ENCODE results near the gene JARID2.

JARID2 gene

GRCh38 chr6:15462717-15463525, 217.1 kb downstream of the JARID2 start:
- Histone ChIP-seq H3K4me1 (ENCODE audit: insufficient read depth, low read length) (peaks cover 23% of the 10 kb centered on the region), H3K9ac (ENCODE audit: low read length) (no peak overlapping the region), H3K27me3 (ENCODE audit: control insufficient read depth in 1 of 2, insufficient read depth in 2 of 2, low read length in 2 of 2) (no peaks in the 10 kb centered on the region), H3K9me3 (ENCODE audit: low read length) (no peaks in the 10 kb centered on the region), H3K27ac (ENCODE audit: low read depth, low read length) (no peak overlapping the region), H3K4me3 (ENCODE audit: low read depth in 1 of 2, low read length in 2 of 2) (no peak overlapping the region), H3K36me3 (ENCODE audit: insufficient read depth, low read length) (no peaks in the 10 kb centered on the region)

DNA sequence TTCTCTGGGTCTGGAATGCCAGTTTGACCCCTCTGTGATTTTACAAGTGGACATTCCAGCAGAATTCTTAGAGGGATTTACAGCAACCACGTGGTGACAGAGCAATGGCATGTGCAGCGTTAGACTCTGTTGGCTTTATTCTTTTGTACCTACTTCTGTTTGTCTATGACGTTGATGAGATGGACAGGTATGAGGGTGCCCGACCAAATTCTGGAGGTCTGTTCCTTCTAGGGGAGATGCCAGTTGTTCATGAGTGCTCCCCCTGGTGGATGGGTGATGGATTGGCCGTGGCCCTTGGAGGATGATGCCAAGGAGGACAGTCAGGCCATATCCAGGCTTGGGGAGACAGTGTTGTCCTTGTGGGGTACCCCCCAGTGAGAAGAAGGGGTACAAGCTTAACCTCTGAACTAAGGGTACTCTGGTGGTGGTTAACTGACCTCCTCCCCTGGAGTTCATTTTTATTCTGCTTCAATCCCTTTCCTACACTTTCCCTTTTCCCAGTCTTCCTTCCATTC, 218.4 kb downstream of the JARID2 start:
- H3K9ac ChIP-seq (ENCODE audit: low read length): no peak overlapping the region
- no peaks in the 10 kb centered on the region for H3K36me3 ChIP-seq (ENCODE audit: insufficient read depth, low read length)
- no peak overlapping the region for H3K4me3 ChIP-seq (ENCODE audit: low read depth in 1 of 2, low read length in 2 of 2)
- peaks cover 19% of the 10 kb centered on the region for H3K4me1 ChIP-seq (ENCODE audit: insufficient read depth, low read length)
- no peaks in the 10 kb centered on the region for H3K27me3 ChIP-seq (ENCODE audit: control insufficient read depth in 1 of 2, insufficient read depth in 2 of 2, low read length in 2 of 2)
- no peak overlapping the region for H3K27ac ChIP-seq (ENCODE audit: low read depth, low read length)
- H3K9me3 ChIP-seq (ENCODE audit: low read length): no peaks in the 10 kb centered on the region

DNA sequence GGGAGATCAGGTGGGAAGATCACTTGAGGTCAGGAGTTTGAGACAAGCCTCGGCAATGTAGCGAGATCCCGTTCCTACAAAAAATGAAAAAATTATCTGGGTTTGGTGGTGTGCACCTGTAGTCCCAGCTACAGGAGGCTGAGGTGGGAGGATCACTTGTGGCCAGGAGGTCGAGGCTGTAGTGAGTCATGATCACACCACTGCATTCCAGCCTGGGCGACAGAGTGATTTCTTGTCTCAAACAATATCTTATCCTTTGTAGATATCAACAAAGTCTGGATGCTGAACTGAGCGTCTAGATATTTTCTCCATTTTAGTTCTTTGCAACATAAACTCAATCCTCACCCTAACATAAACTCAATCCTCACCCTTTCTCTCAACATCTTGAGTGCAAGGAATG, 219.3 kb downstream of the JARID2 start:
- Histone ChIP-seq H3K36me3 (ENCODE audit: insufficient read depth, low read length) (no peaks in the 10 kb centered on the region), H3K27me3 (ENCODE audit: control insufficient read depth in 1 of 2, insufficient read depth in 2 of 2, low read length in 2 of 2) (no peaks in the 10 kb centered on the region), H3K9me3 (ENCODE audit: low read length) (no peaks in the 10 kb centered on the region), H3K4me1 (ENCODE audit: insufficient read depth, low read length) (peaks cover 13% of the 10 kb centered on the region), H3K9ac (ENCODE audit: low read length) (no peak overlapping the region), H3K4me3 (ENCODE audit: low read depth in 1 of 2, low read length in 2 of 2) (no peak overlapping the region), H3K27ac (ENCODE audit: low read depth, low read length) (no peak overlapping the region)

GRCh38 chr6:15470746-15471145, 224.9 kb downstream of the JARID2 start:
- H3K4me1 ChIP-seq (ENCODE audit: insufficient read depth, low read length): peaks cover 9% of the 10 kb centered on the region
- H3K9ac ChIP-seq (ENCODE audit: low read length): no peak overlapping the region
- no peaks in the 10 kb centered on the region for H3K27me3 ChIP-seq (ENCODE audit: control insufficient read depth in 1 of 2, insufficient read depth in 2 of 2, low read length in 2 of 2)
- H3K27ac ChIP-seq (ENCODE audit: low read depth, low read length): no peak overlapping the region
- H3K9me3 ChIP-seq (ENCODE audit: low read length): no peaks in the 10 kb centered on the region
- no peak overlapping the region for H3K4me3 ChIP-seq (ENCODE audit: low read depth in 1 of 2, low read length in 2 of 2)
- no peaks in the 10 kb centered on the region for H3K36me3 ChIP-seq (ENCODE audit: insufficient read depth, low read length)

DNA sequence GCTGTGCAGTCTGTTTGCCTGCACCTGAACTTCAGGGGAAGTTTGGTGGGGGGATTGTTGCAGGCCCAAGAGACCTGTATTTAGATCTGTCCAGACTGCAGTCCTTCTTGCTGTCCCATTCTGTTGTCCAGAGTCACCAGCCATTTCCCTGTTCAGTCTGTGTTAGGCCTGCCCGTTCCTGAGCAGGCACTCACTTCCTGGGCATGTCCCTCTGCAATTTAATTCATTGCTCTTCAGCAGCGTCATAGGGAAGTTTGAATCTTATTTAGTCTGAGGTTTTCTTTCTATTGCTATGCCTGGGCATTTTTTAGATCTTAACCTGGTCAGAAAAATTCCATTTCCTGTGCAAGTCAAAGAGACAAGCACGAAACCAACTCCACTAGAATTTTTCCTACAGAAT, 226.8 kb downstream of the JARID2 start:
- H3K9me3 ChIP-seq (ENCODE audit: low read length): no peaks in the 10 kb centered on the region
- no peaks in the 10 kb centered on the region for H3K27me3 ChIP-seq (ENCODE audit: control insufficient read depth in 1 of 2, insufficient read depth in 2 of 2, low read length in 2 of 2)
- no peak overlapping the region for H3K4me3 ChIP-seq (ENCODE audit: low read depth in 1 of 2, low read length in 2 of 2)
- no peaks in the 10 kb centered on the region for H3K36me3 ChIP-seq (ENCODE audit: insufficient read depth, low read length)
- peaks cover 26% of the 10 kb centered on the region for H3K4me1 ChIP-seq (ENCODE audit: insufficient read depth, low read length)
- no peak overlapping the region for H3K9ac ChIP-seq (ENCODE audit: low read length)
- no peak overlapping the region for H3K27ac ChIP-seq (ENCODE audit: low read depth, low read length)

DNA sequence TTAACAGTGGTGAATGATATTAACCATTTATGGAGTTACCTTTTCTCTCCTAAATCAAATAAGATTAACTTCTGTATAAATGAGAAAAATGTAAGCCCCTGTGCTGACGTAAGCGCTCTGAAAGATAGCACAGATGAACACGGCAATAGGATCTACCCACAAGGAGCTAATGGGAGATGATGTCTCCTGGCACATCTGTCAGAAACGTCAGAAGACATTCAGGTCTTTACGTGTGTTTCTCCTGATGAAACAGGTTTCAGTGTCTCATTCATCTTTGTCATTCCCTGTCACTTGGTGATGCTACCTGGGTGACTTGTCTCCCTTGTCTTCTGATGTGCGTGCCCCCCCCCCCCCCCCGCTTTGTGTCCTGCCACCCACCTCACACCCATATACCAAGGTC, 227.3 kb downstream of the JARID2 start:
- Histone ChIP-seq H3K9me3 (ENCODE audit: low read length) (no peaks in the 10 kb centered on the region), H3K9ac (ENCODE audit: low read length) (no peak overlapping the region), H3K27ac (ENCODE audit: low read depth, low read length) (no peak overlapping the region), H3K27me3 (ENCODE audit: control insufficient read depth in 1 of 2, insufficient read depth in 2 of 2, low read length in 2 of 2) (no peaks in the 10 kb centered on the region), H3K36me3 (ENCODE audit: insufficient read depth, low read length) (no peaks in the 10 kb centered on the region), H3K4me1 (ENCODE audit: insufficient read depth, low read length) (peaks cover 29% of the 10 kb centered on the region), H3K4me3 (ENCODE audit: low read depth in 1 of 2, low read length in 2 of 2) (no peak overlapping the region)

DNA sequence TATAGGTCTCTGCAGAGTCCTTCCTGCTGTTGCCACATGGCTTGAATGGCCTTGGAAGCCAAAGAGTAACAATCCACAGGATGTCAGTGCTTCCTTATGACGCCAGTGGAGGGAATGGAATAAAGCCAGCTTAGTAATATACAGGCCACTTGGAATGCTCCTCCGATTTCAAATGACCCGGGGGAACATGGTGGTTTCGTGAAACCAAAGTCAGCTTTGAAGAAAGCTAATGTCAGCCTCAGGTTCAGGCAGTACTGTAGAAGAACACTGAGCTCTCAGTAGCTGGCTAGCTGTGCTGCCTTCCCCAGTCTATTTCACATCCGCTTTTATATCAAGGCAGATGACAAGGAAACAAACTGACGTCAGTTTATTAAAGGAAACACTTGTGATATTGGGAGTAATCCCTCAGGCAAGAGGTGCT, 227.9 kb downstream of the JARID2 start:
- peaks cover 29% of the 10 kb centered on the region for H3K4me1 ChIP-seq (ENCODE audit: insufficient read depth, low read length)
- H3K27me3 ChIP-seq (ENCODE audit: control insufficient read depth in 1 of 2, insufficient read depth in 2 of 2, low read length in 2 of 2): no peaks in the 10 kb centered on the region
- H3K9ac ChIP-seq (ENCODE audit: low read length): no peak overlapping the region
- no peak overlapping the region for H3K4me3 ChIP-seq (ENCODE audit: low read depth in 1 of 2, low read length in 2 of 2)
- no peak overlapping the region for H3K27ac ChIP-seq (ENCODE audit: low read depth, low read length)
- no peaks in the 10 kb centered on the region for H3K9me3 ChIP-seq (ENCODE audit: low read length)
- no peaks in the 10 kb centered on the region for H3K36me3 ChIP-seq (ENCODE audit: insufficient read depth, low read length)

DNA sequence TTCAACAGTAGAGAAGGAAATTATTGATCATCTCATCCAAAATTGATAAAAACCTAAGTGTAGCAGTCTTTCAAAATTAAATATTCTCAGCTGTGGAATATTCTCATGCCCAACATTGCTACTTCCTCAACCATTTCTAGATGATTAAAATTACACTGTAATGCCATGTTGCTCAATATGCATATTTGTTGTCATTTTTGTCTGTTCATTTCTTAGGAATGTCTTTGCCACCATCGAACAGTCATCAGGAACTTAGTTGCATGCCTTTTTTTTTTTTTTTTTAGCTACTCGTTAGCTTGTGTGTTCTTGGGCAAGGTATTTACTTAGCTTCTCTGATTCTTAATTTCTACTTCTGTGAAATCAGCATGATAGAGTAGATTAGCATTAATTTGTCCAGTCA, 228.3 kb downstream of the JARID2 start:
- Histone ChIP-seq H3K27ac (ENCODE audit: low read depth, low read length) (no peak overlapping the region), H3K9me3 (ENCODE audit: low read length) (no peaks in the 10 kb centered on the region), H3K36me3 (ENCODE audit: insufficient read depth, low read length) (no peaks in the 10 kb centered on the region), H3K4me3 (ENCODE audit: low read depth in 1 of 2, low read length in 2 of 2) (no peak overlapping the region), H3K4me1 (ENCODE audit: insufficient read depth, low read length) (peaks cover 29% of the 10 kb centered on the region), H3K9ac (ENCODE audit: low read length) (no peak overlapping the region), H3K27me3 (ENCODE audit: control insufficient read depth in 1 of 2, insufficient read depth in 2 of 2, low read length in 2 of 2) (no peaks in the 10 kb centered on the region)

DNA sequence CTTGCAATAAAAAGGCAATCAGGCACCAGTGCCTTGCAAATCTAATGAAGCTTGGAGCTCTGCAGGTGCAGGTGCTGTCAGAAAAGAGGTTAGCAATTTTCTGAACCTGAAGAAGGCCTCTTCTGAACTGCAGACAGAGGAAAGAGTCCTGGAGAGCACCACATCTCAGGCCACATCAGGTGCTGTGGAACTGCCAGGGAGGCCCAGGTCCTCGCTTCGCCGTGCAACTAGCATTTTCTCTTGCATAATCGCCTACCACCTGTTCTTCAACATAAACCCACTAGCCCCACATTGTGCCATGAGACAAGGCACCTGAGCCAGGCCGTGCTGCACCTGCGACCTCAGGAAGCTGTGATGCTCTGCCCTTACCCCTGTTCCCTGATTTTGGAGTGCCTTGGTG, 229.4 kb downstream of the JARID2 start:
- no peak overlapping the region for H3K9ac ChIP-seq (ENCODE audit: low read length)
- no peaks in the 10 kb centered on the region for H3K9me3 ChIP-seq (ENCODE audit: low read length)
- H3K27ac ChIP-seq (ENCODE audit: low read depth, low read length): no peak overlapping the region
- peaks cover 29% of the 10 kb centered on the region for H3K4me1 ChIP-seq (ENCODE audit: insufficient read depth, low read length)
- H3K27me3 ChIP-seq (ENCODE audit: control insufficient read depth in 1 of 2, insufficient read depth in 2 of 2, low read length in 2 of 2): no peaks in the 10 kb centered on the region
- no peak overlapping the region for H3K4me3 ChIP-seq (ENCODE audit: low read depth in 1 of 2, low read length in 2 of 2)
- H3K36me3 ChIP-seq (ENCODE audit: insufficient read depth, low read length): no peaks in the 10 kb centered on the region

DNA sequence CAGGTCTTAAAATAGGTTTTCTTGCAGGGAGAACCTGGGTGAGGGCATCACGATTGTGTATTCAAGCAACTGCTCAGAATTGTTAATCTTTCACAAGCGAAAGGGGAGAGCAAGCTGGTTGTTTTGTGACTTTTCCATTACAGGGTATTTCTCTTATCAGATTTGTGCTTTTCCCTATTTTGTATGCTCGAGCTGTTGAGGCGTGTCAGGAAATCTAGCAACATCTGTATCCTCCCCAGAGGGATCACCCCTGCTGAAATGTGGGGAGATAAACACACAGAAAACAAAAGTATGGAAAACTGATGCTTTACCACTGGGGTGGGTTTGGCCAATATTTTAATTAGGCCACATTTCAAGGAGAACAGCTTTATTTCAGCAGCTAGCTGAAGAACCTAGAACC, 230.0 kb downstream of the JARID2 start:
- Histone ChIP-seq H3K9me3 (ENCODE audit: low read length) (no peaks in the 10 kb centered on the region), H3K27me3 (ENCODE audit: control insufficient read depth in 1 of 2, insufficient read depth in 2 of 2, low read length in 2 of 2) (no peaks in the 10 kb centered on the region), H3K9ac (ENCODE audit: low read length) (no peak overlapping the region), H3K36me3 (ENCODE audit: insufficient read depth, low read length) (no peaks in the 10 kb centered on the region), H3K4me3 (ENCODE audit: low read depth in 1 of 2, low read length in 2 of 2) (no peak overlapping the region), H3K4me1 (ENCODE audit: insufficient read depth, low read length) (peaks cover 29% of the 10 kb centered on the region), H3K27ac (ENCODE audit: low read depth, low read length) (no peak overlapping the region)

DNA sequence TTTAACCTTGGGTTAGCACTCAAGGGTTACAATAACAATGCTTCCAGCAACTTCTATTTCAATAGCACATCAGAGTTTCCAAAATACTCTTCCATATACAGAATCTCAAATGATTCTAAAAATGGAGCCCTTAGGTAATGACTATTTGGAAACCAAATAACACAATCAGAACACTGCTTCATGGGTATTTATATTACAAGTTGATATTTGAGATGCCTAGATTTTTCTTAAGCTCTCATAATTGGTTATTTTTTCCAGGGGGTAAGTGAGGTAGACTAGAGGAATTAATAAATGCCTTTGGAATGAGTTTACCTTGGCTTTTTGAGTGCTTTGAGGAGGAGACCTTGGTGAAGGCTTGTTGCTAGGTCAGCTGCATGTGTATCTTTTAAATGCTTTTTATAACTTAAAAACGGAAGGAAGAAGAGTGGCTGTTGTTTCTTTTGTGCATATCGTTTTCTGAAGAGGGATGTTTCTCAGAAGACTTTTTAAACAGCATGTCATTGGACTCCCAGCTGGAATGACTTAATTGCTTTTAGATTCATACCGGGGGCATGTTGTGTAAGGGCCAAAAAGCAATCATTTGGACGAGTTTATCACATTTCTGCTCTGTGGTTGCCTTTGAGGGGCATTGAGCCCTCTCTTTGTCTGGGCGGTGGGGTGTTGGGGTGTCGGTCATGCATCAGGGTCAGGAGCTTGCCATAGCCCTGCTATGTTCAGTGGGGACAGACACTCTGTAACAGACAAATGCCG, 230.9 kb downstream of the JARID2 start:
- H3K36me3 ChIP-seq (ENCODE audit: insufficient read depth, low read length): no peaks in the 10 kb centered on the region
- no peak overlapping the region for H3K9ac ChIP-seq (ENCODE audit: low read length)
- H3K4me3 ChIP-seq (ENCODE audit: low read depth in 1 of 2, low read length in 2 of 2): no peak overlapping the region
- no peaks in the 10 kb centered on the region for H3K27me3 ChIP-seq (ENCODE audit: control insufficient read depth in 1 of 2, insufficient read depth in 2 of 2, low read length in 2 of 2)
- no peak overlapping the region for H3K27ac ChIP-seq (ENCODE audit: low read depth, low read length)
- peaks cover 29% of the 10 kb centered on the region for H3K4me1 ChIP-seq (ENCODE audit: insufficient read depth, low read length)
- no peaks in the 10 kb centered on the region for H3K9me3 ChIP-seq (ENCODE audit: low read length)
